ENCODE measurements around the gene ZSWIM4. TPM values are rescaled to one million over a fixed set of nuclear protein-coding genes. Genes with fewer than 3 reads are reported as not detected.

ZSWIM4 gene
- total RNA-seq, 4 donors from 2014 or later, result 2.8 to 19.8 (median 4.0) TPM

- no peaks in the 10 kb centered on the region for H3K27me3 ChIP-seq
- WGBS, 2 donors, result 8 to 16% methylated on average over 24 of the region's 24 CpGs
- H3K27ac ChIP-seq, result peak overlapping the region; percentile 96 to 100 (median 98)
- H3K9me3 ChIP-seq, result no peaks in the 10 kb centered on the region
- TF ChIP-seq EP300 (IDR thresholded peaks at IDR 0.05) (peak in 1 of 2 donors; percentile 60), CTCF (IDR thresholded peaks at IDR 0.05) (no peak)
- DNase-seq (ENCODE audit: low spot score in 2 of 2), result no peak
- H3K4me3 ChIP-seq, result peak overlapping the region; percentile 46 to 99 (median 96)
- H3K36me3 ChIP-seq, result no peaks in the 10 kb centered on the region
- H3K4me1 ChIP-seq, result peaks cover 0 to 78% (median 55%) of the 10 kb centered on the region in 4 donors
Observed at GRCh38 chr19:13843104-13843921, 48.1 kb downstream of the ZSWIM4 start.

- no peaks in the 10 kb centered on the region for H3K27me3 ChIP-seq
- H3K4me1 ChIP-seq, result peaks cover 0 to 78% (median 50%) of the 10 kb centered on the region in 4 donors
- TF ChIP-seq CTCF (IDR thresholded peaks at IDR 0.05) (no peak), POLR2A (IDR thresholded peaks at IDR 0.05) (no peak), EP300 (IDR thresholded peaks at IDR 0.05) (no peak)
- no peaks in the 10 kb centered on the region for H3K36me3 ChIP-seq
- no peaks in the 10 kb centered on the region for H3K9me3 ChIP-seq
- no peak overlapping the region for H3K4me3 ChIP-seq
- peak overlapping the region; percentile 96 to 100 (median 98) for H3K27ac ChIP-seq
- no peak for DNase-seq (ENCODE audit: low spot score in 2 of 2)
- WGBS, 2 donors, result 68 to 83% methylated on average over 6 to 7 of the region's 7 CpGs
Observed at GRCh38 chr19:13844130-13844631, 48.9 kb downstream of the ZSWIM4 start.

- TF ChIP-seq EP300 (IDR thresholded peaks at IDR 0.05), result peak; percentile 81
- no peak for TF ChIP-seq POLR2A (IDR thresholded peaks at IDR 0.05)
- Histone ChIP-seq H3K27ac (peak overlapping the region; percentile 98 to 100 (median 100)), H3K4me3 (peak overlapping the region; percentile 35 to 59 (median 48)), H3K4me1 (peaks cover 0 to 76% (median 47%) of the 10 kb centered on the region in 4 donors), H3K36me3 (no peaks in the 10 kb centered on the region), H3K9me3 (no peaks in the 10 kb centered on the region), H3K27me3 (no peaks in the 10 kb centered on the region)
- 10 to 11% methylated on average over 16 to 17 of the region's 23 CpGs for whole genome bisulfite sequencing, 2 donors
- peak; percentile 83 to 90 for DNase-seq (ENCODE audit: low spot score in 2 of 2)
Observed at GRCh38 chr19:13846557-13847406, 51.5 kb downstream of the ZSWIM4 start.

GRCh38 chr19:13847407-13848339 lies 52.4 kb downstream of the ZSWIM4 start:
- Histone ChIP-seq H3K36me3 (no peaks in the 10 kb centered on the region), H3K27me3 (no peaks in the 10 kb centered on the region), H3K27ac (peak overlapping the region; percentile 98 to 100 (median 100)), H3K4me3 (peak overlapping the region; percentile 35 to 59 (median 48)), H3K4me1 (peaks cover 0 to 85% (median 54%) of the 10 kb centered on the region in 4 donors), H3K9me3 (no peaks in the 10 kb centered on the region)
- TF ChIP-seq EP300 (IDR thresholded peaks at IDR 0.05), result peak; percentile 64 to 93
- TF ChIP-seq CTCF (IDR thresholded peaks at IDR 0.05), result peak in 4 of 5 experiments; percentile 25 to 71 (median 40)
- TF ChIP-seq POLR2A (IDR thresholded peaks at IDR 0.05), result peak; percentile 39 to 82
- WGBS, 2 donors, result 1 to 3% methylated on average over 12 to 37 of the region's 47 CpGs
- DNase-seq (ENCODE audit: low spot score in 2 of 2), result peak; percentile 86 to 88

- DNase-seq (ENCODE audit: low spot score in 2 of 2), result no peak
- Histone ChIP-seq H3K4me1 (peaks cover 0 to 82% (median 50%) of the 10 kb centered on the region in 4 donors), H3K27me3 (no peaks in the 10 kb centered on the region), H3K27ac (peak overlapping the region; percentile 98 to 100 (median 100)), H3K9me3 (no peaks in the 10 kb centered on the region), H3K36me3 (no peaks in the 10 kb centered on the region), H3K4me3 (no peak overlapping the region)
- TF ChIP-seq POLR2A (IDR thresholded peaks at IDR 0.05) (no peak), CTCF (IDR thresholded peaks at IDR 0.05) (no peak), EP300 (IDR thresholded peaks at IDR 0.05) (no peak)
- WGBS, 2 donors, result 64 to 68% methylated on average over 4 of the region's 4 CpGs
Observed at GRCh38 chr19:13848340-13848677, 53.1 kb downstream of the ZSWIM4 start.

Data from tibial nerve (tissue), 4 donors.